ENCODE measurements around the gene PRDX5.

- TF ChIP-seq, protein P1, sequence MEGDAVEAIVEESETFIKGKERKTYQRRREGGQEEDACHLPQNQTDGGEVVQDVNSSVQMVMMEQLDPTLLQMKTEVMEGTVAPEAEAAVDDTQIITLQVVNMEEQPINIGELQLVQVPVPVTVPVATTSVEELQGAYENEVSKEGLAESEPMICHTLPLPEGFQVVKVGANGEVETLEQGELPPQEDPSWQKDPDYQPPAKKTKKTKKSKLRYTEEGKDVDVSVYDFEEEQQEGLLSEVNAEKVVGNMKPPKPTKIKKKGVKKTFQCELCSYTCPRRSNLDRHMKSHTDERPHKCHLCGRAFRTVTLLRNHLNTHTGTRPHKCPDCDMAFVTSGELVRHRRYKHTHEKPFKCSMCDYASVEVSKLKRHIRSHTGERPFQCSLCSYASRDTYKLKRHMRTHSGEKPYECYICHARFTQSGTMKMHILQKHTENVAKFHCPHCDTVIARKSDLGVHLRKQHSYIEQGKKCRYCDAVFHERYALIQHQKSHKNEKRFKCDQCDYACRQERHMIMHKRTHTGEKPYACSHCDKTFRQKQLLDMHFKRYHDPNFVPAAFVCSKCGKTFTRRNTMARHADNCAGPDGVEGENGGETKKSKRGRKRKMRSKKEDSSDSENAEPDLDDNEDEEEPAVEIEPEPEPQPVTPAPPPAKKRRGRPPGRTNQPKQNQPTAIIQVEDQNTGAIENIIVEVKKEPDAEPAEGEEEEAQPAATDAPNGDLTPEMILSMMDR (IDR thresholded peaks at IDR 0.05) = no peak
- peak; percentile 63 for TF ChIP-seq POLR2A (IDR thresholded peaks at IDR 0.05)
Observed at GRCh38 chr11:64317325-64317960, 478 bp upstream of the PRDX5 start, which contains the start of gene TRMT112.

Measured in testis (tissue), 2 donors.